HG03108 (cell line): Measurements from ENCODE around the gene HK1.
"Not testable (repeated sequence)": the region's sequence is repeated elsewhere in the genome, so short reads cannot be mapped to it uniquely, and the experiment has no call there.

Experiments
- ATAC-seq: cut with Tn5 transposase; IDR thresholded peaks from one replicate; pipeline ENCODE4 v1.9.1; 2021; ENCODE audit warnings: moderate library complexity; ENCODE audit not compliant: unreplicated experiment

HK1 gene

DNA sequence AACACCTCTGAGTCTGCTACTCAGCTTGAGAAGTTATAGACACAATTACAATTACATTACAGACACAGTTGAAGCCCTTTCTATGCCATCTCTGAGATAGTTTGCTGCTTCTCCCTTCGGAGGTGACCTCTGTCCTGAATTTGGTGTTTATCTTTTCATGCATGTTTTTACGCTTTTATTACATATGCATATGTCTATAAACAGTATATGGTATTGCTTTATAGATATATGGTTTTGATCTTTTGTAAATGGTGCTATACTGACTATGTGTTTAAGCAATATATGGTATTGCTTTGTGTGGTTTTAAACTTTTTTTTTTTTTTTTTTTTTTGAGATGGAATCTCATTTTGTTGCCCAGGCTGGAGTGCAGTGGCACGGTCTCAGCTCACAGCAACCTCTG lies 48.4 kb downstream of the HK1 start:
- no peak for ATAC-seq

DNA sequence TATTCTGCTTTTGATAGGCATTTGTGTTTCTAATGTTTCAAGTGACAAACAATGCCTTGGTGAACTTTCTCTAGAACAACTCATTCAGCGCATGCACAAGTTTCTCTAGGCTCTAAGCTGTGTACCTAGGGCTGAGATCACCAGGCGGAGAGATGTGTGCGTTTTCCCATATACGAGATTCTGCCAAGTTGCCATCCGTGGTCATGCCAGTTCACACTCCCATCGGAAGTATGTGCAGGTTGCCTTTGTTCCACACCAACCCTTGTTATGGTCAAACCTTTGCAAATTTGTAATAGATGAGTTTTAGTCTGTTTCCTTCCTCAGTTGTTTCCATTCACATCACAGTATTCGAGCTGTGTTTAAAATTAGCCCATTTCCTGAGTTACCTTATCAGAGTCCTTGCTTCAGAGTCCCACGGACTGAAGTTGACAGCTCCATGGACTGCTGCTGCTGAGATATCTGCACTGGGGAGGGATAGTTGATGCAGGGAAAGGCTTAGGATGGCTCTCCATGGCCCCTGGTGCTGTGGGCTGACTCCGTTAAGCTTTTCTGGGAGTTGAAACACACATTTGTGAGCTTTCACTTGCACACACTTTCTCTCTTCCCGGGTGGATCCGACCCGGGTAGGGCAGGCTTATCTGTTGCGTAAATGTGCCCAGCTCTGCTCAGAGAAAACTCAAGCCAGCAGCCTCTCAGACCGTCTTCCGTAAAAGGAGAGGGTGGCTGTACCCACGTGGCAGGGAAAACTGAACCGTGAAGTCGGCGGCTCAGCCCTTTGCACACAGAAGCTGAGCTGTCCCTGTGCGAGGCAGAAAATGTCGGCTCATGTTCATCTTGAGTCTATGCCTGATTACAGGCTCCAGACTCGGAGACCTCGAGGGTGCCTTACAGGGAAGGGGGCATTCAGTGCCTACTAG lies 49.4 kb downstream of the HK1 start:
- ATAC-seq = peak; percentile 90

- no peak for ATAC-seq
These were observed 50.1 kb downstream of the HK1 start for GRCh38 chr10:69328380-69328735.

GRCh38 chr10:69328888-69329287 lies 50.6 kb downstream of the HK1 start:
- not testable (repeated sequence) for ATAC-seq

DNA sequence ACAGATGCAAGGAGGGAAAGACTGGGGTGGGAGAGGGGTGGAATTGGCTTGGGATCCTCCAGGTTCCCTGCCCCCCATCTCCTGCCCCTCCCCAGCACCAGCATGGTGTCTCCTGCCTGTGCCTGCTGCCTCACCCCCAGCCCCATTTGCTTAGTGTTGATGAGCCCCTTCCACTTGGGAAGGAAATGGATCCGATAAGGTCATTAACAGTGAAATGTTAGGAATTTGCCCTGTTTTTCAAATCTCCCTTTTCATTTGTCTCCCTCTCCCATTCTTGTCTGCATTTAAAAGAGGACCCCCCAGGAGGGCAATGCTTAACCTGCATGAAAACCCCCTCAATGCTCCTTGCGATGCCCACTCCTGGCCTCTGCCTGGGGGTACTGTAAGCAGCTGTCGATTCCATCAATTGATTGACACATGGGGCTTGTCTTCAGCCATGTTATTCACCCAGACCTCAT lies 51.5 kb downstream of the HK1 start:
- no peak for ATAC-seq

DNA sequence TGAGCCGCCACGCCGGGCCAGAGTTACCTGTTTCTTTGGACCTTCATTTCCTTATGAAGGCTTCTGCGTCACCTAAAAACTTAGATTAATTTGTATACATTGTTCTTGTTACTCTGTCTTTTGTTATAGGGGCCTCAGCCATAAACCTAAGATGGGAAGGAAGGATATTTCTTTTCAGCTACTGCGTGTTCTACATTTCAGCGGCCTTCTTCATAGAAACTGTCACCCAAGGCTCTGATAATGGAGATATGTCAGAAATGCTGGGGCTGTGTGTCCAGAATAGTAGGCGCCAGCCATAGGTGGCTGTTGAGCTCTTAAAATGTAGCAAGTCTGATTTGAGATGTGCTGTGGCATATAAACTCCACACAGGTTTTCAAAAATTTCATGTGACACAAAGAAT lies 52.9 kb downstream of the HK1 start:
- no peak for ATAC-seq

- ATAC-seq = no peak
These were observed 54.1 kb downstream of the HK1 start for GRCh38 chr10:69332278-69333010.

DNA sequence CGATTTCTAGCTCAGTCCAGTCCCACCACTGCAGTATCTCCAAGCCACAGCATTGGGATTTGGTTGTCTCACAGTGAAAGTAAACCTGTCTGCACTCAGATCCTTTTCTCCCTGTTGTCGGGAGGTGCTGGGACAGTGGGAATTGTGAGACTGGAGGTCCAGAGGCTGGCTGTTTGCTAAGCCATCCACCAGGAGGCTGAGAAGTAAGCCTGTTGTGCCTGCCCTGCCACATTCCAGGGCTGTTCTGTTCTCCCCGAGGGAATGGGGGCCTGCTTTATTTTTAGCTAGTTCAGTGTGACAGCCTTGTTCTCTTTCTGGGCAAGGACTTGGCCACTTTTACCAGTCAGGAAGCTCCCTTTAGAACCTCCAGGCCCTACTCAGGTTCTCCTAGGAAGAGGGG lies 54.9 kb downstream of the HK1 start:
- no peak for ATAC-seq

DNA sequence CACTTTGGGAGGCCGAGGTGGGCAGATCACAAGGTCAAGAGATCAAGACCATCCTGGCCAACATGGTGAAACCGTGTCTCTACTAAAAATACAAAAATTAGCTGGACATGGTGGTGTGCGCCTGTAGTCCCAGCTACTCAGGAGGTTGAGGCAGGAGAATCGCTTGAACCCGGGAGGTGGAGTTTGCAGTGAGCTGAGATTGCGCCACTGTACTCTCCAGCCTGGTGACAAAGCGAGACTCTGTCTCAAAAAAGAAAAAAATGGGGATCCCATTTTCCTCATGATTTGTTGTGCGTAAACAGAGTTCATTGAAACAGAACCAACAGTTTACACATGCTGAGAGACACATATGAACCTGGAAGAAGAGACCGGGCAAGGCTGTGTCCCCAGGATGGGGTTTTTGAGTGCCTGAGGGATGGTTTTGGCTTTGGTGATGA lies 55.6 kb downstream of the HK1 start:
- not testable (repeated sequence) for ATAC-seq

DNA sequence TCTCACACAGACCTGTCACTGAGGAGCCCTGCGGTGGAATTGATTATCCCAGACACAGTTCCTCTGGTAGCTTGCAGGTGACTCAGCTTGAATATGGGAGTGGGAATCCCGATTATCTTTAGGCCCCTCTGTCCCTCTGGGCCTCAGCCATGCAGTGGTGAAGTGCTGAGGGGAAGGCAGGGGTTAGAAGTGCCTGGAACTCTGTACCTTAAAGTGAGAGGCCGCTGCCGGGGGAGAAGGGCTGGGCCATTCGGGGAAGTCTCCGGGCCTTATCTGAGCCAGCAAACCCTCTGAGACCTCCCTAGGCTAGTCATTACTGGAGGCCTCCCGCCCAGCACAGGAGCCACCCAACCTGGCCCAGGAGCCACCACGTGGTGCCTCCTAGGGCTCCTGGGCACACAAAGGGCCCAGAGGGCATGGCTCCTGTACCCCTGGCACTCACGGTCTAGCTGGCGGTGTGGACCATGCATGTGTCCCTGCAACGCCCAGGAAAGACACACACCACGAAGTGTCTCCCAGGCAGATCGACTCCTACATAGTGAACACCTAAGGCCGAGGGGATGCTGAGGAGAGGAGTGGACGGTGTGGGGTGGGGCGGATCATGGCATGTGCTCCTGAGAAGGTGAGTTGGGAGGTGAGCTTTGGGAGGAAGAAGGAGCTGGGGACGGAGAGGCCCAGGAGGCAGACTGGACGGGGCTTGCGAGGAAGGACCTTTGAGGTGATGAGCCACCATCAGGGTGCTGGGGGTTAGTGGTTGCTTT lies 56.2 kb downstream of the HK1 start:
- ATAC-seq = no peak

DNA sequence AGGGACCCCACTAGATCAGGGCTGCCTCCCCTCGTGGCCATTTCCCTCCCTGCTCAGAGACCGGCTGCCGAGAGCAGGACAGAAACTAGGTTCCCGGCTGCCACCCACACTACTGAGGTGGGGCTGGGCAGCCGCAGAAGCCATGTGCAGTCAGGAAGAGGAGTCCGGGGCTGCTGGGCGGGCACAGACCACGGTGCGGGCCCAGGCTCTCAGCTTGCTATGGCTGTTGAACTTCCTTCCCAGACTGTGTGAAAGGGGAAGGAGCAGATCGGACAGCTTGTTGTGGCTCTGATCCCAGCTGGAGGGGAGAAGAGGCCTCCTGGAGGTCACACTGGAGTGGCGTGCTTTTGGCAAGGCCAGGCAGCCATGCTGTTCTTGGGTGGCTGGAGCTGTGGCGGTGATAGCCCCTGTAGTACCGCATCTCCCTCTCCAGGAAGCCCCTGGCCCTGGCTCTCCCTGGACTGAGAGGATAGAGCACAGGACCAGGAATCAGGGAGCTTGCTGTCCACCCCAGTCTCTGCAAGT lies 56.8 kb downstream of the HK1 start:
- ATAC-seq = peak; percentile 68

GRCh38 chr10:69335613-69336012 lies 57.3 kb downstream of the HK1 start:
- ATAC-seq = no peak

- no peak for ATAC-seq
These were observed 58.6 kb downstream of the HK1 start for GRCh38 chr10:69336952-69337295.

- ATAC-seq = no peak
These were observed 59.2 kb downstream of the HK1 start for GRCh38 chr10:69337296-69338132.

DNA sequence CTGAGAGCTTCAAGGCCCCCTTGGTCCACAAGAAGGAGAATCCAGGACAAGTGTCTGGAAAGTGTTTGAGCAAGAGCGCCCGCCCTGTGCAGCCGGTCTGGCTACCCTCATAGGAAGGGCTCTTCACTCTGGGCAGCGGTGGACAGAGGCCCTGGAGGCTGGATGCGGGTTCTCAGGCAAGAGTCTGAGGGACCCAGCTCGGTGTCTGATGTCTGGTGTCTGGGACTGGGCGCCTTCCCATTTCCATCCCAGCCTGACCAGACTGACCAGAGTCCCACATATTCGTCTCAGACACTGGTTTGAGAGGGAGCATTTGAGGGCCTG lies 59.8 kb downstream of the HK1 start:
- no peak for ATAC-seq

GRCh38 chr10:69338547-69339450 lies 60.5 kb downstream of the HK1 start:
- no peak for ATAC-seq

DNA sequence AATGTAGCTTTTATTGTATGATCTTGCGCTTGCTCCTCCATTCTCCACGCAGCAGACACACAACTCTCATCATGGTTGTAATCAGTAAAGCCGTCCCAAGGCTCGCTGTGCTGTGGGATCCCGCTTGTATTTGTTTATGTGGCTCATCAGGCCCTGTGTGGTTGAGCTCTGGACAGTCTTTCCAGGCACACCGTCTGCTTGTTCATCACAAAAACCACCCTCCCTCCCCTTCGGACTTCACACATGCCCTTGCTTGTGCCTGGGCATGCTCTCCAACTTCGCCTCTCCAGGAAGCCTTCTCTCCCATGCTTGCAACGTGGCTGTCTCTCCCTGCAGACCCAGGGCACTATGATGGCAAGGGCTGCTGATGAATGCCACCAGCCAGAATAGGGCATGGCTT lies 62.4 kb downstream of the HK1 start:
- ATAC-seq = no peak

DNA sequence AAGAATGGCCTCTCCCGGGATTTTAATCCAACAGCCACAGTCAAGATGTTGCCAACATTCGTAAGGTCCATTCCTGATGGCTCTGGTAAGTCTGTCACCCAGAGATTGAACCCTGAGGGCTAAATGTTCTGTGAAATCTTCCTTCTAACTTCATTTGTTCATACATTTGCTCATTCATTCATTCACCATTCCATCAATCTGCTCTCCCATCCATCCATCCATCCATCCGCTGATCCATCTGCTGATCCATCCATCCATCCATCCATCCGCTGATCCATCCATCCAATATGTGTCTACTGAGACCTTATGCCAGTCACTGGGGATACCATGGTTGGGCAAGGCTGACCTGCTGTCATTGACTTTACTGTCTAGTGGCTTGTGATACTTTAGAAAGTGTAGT lies 65.6 kb downstream of the HK1 start:
- no peak for ATAC-seq

DNA sequence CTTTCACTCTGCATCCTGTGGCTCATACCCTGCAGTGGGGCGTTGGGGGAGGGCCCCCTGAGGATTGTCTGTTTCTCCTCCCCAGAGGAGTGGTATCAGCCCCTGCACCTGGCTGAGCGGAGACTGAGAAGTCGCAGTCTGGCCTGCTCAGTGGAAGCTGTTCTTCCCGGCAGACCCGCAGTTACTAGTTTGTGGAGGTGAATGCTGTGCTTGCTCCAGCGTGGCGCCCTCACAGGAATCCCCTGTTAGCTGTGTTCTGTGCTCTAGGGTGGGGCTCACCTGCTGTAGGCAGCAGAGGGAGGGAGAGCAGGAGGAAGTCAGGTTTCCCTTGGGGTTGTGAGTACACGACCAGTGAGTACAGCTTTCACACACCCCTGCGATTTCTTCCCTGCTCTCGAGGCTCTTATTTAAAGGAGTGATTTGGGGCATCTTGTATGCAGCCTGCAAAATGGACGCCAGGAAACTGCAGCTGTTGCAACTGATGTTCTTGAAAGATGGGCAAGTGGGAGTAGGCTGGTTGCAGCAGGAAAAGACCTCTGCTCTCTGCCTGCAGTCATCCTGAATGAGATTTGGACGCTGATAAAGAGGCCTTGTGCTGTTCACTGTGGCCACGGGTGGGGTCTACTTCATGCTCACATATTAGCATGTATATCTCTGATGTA lies 66.4 kb downstream of the HK1 start:
- ATAC-seq = no peak
